Endothelial cell of umbilical vein (primary cell): ENCODE results near the gene ARHGEF16.

Source experiments
- CTCF ChIP-seq, 2 donors: IDR thresholded peaks; 1 replicate in 1 of 2; 2 replicates in 1 of 2; pipeline ENCODE4 v1.5.1; 2011; ENCODE audit warnings: low read length in 2 of 2, mild to moderate bottlenecking in 2 of 2, moderate library complexity in 2 of 2, control low read depth in 1 of 2, inconsistent platforms in 1 of 2, low read depth in 1 of 2; ENCODE audit not compliant: insufficient read depth in 1 of 2; ENCODE audit errors: extremely low read depth in 1 of 2
- POLR2A ChIP-seq: IDR thresholded peaks from 2 replicates; pipeline ENCODE4 v1.6.1; 2012; ENCODE audit warnings: low read depth, mild to moderate bottlenecking, control low read depth, low read length

- TF ChIP-seq CTCF (IDR thresholded peaks at IDR 0.05; ENCODE audit: extremely low read depth in 1 of 2, insufficient read depth in 1 of 2, low read depth in 1 of 2, low read length in 2 of 2) (no peak), POLR2A (no peak)
These were observed 2.2 kb upstream of the ARHGEF16 start for GRCh38 chr1:3451994-3452865.
